ENCODE results near the gene ADAMTS2.

DNA sequence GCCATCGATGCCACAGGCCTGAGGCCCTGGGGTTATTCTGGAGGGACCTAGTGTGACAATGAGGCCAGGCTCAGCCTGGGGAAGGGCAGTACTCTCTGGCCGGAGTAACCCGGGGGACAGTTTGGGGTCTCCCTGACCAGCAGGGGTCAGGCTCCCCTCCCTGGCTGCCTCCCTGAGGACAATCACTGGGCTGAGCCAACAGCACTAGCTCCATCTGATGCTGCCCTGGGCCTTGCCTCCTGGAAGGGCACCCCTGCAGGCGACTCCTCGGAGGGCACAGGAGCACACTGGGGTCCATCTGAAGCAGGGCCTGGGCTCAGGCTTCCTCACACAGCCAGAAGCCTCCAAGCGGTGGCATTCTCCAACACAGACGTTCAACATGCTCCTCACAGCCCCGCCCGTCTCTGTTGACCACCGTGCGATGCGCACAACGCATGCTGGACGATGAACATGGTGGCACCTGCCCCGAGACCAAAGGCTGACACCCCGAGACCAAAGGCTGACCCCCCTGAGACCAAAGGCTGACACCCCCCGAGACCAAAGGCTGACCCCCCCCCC, 68.3 kb downstream of the ADAMTS2 start:
- TF ChIP-seq, protein P1, sequence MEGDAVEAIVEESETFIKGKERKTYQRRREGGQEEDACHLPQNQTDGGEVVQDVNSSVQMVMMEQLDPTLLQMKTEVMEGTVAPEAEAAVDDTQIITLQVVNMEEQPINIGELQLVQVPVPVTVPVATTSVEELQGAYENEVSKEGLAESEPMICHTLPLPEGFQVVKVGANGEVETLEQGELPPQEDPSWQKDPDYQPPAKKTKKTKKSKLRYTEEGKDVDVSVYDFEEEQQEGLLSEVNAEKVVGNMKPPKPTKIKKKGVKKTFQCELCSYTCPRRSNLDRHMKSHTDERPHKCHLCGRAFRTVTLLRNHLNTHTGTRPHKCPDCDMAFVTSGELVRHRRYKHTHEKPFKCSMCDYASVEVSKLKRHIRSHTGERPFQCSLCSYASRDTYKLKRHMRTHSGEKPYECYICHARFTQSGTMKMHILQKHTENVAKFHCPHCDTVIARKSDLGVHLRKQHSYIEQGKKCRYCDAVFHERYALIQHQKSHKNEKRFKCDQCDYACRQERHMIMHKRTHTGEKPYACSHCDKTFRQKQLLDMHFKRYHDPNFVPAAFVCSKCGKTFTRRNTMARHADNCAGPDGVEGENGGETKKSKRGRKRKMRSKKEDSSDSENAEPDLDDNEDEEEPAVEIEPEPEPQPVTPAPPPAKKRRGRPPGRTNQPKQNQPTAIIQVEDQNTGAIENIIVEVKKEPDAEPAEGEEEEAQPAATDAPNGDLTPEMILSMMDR (conservative IDR thresholded peaks at IDR 0.05 in 1 of 2, IDR thresholded peaks at IDR 0.05 in 1 of 2; ENCODE audit: low read depth in 1 of 2, low read length in 2 of 2) = peak in 1 of 2 donors; percentile 18
- no peak for TF ChIP-seq EZH2 (IDR thresholded peaks at IDR 0.05; ENCODE audit: low read length, missing control alignments)
